Transverse colon (tissue), 3 donors: ENCODE measurements around the gene RHNO1.

ENCODE experiments used
- EP300 ChIP-seq: sonication (generic); formaldehyde crosslinking; IDR thresholded peaks from one replicate; pipeline ENCODE4 v1.6.1; 2017; ENCODE audit warnings: antibody characterized with exemption, low read depth
- POLR2A ChIP-seq: fragments of 450-650 bp; IDR thresholded peaks from one replicate; pipeline ENCODE4 v1.6.1; 2016; ENCODE audit warnings: antibody characterized with exemption, mild to moderate bottlenecking, moderate library complexity
- TF ChIP-seq, protein P1 (sequence below), 5 experiments: fragments of 200-600 bp in 3 of 5; fragments of 450-650 bp in 2 of 5; sonication (generic) in 3 of 5; IDR thresholded peaks; 1 replicate in 2 of 5; 2 replicates in 3 of 5; pipeline ENCODE4 v1.5.1; 2016 to 2017; ENCODE audit warnings: antibody characterized with exemption in 5 of 5, inconsistent platforms in 3 of 5, mild to moderate bottlenecking in 2 of 5, moderate library complexity in 1 of 5

DNA sequence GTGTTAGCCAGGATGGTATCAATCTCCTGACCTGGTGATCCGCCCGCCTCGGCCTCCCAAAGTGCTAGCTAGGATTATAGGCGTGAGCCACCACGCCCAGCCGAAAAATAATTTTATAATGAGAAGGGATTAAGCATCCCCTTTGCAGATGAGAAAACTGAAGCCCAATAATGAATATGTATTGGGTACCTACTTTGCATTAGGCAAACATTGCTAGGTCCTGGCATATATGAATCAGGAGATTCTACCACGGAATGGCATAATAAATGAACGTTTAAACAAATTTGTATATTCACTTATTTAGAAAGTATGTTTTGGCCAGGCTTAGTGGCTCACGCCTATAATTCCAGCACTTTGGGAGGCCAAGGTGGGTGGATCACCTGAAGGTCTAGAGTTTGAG is 46.0 kb downstream of the RHNO1 start:
- TF ChIP-seq, protein P1, sequence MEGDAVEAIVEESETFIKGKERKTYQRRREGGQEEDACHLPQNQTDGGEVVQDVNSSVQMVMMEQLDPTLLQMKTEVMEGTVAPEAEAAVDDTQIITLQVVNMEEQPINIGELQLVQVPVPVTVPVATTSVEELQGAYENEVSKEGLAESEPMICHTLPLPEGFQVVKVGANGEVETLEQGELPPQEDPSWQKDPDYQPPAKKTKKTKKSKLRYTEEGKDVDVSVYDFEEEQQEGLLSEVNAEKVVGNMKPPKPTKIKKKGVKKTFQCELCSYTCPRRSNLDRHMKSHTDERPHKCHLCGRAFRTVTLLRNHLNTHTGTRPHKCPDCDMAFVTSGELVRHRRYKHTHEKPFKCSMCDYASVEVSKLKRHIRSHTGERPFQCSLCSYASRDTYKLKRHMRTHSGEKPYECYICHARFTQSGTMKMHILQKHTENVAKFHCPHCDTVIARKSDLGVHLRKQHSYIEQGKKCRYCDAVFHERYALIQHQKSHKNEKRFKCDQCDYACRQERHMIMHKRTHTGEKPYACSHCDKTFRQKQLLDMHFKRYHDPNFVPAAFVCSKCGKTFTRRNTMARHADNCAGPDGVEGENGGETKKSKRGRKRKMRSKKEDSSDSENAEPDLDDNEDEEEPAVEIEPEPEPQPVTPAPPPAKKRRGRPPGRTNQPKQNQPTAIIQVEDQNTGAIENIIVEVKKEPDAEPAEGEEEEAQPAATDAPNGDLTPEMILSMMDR (IDR thresholded peaks at IDR 0.05), result no peak
- TF ChIP-seq POLR2A (no peak), EP300 (no peak)
